Testis (tissue), 3 donors: Measurements from ENCODE around the gene SETD7. TPM values are rescaled to one million over a fixed set of nuclear protein-coding genes. Genes with fewer than 3 reads are reported as not detected.

ENCODE experiments used
- DNase-seq: peaks from one replicate; pipeline ENCODE4 v3.0.0-alpha.2; 2019
- H3K27ac ChIP-seq, 2 donors: fragments of 200-600 bp; sonication (generic); one replicate each; pipeline ENCODE4 v1.5.1; 2019
- H3K27me3 ChIP-seq: fragments of 200-600 bp; sonication (generic); one replicate; pipeline ENCODE4 v1.5.1; 2019
- H3K36me3 ChIP-seq: fragments of 200-600 bp; sonication (generic); one replicate; pipeline ENCODE4 v1.5.1; 2017; ENCODE audit warnings: low read depth; ENCODE audit errors: missing control alignments
- H3K4me1 ChIP-seq: fragments of 200-600 bp; sonication (generic); one replicate; pipeline ENCODE4 v1.5.1; 2019
- H3K4me3 ChIP-seq, 2 donors: fragments of 200-600 bp; sonication (generic); one replicate each; pipeline ENCODE4 v1.5.1; 2017 to 2019
- H3K9me3 ChIP-seq: fragments of 200-600 bp; sonication (generic); one replicate; pipeline ENCODE4 v1.5.1; 2017
- POLR2A ChIP-seq: fragments of 450-650 bp; IDR thresholded peaks from one replicate; pipeline ENCODE4 v1.6.1; 2017; ENCODE audit warnings: antibody characterized with exemption, mild to moderate bottlenecking, moderate library complexity
- WGBS, 2 donors: methylation state at CpG; one replicate each; pipeline ENCODE4 v1.1.5; 2018; 5-methylcytosine and 5-hydroxymethylcytosine counted together
- intact Hi-C: fragments of 100-400 bp; cut with DNase I; formaldehyde crosslinking; loops from one replicate; pipeline ENCODE4 v1.15.1; 2023; ENCODE audit warnings: low total_unique reads
- polyA plus RNA-seq: library from polyadenylated mRNA; stranded (reverse); fragments of 350-450 nt; fragmentation: Illumina TruSeq; extraction: RNeasy Lipid Tissue Mini Kit (QIAGEN cat#74804); gene quantifications from one replicate; pipeline ENCODE4 v1.2.3, GENCODE V29; 2014; ENCODE audit warnings: low read depth, low replicate concordance; ENCODE audit not compliant: insufficient read depth
- total RNA-seq, 2 donors: library from RNA; depleted of rRNA; stranded (reverse); fragments of >200 nt; gene quantifications; one replicate each; pipeline ENCODE4 v1.2.3, GENCODE V29; 2016
- TF ChIP-seq, protein P1 (sequence below), 3 experiments: fragments of 450-650 bp in 2 of 3; fragments of 200-600 bp in 1 of 3; sonication (generic) in 1 of 3; IDR thresholded peaks; one replicate each; pipeline ENCODE4 v1.5.1; 2016 to 2019; ENCODE audit warnings: antibody characterized with exemption in 3 of 3, mild to moderate bottlenecking in 2 of 3, moderate library complexity in 1 of 3

The SETD7 gene
- total and polyA plus RNA-seq, 3 donors from 2014 or later: 39.1 to 66.5 (median 65.7) TPM

DNA sequence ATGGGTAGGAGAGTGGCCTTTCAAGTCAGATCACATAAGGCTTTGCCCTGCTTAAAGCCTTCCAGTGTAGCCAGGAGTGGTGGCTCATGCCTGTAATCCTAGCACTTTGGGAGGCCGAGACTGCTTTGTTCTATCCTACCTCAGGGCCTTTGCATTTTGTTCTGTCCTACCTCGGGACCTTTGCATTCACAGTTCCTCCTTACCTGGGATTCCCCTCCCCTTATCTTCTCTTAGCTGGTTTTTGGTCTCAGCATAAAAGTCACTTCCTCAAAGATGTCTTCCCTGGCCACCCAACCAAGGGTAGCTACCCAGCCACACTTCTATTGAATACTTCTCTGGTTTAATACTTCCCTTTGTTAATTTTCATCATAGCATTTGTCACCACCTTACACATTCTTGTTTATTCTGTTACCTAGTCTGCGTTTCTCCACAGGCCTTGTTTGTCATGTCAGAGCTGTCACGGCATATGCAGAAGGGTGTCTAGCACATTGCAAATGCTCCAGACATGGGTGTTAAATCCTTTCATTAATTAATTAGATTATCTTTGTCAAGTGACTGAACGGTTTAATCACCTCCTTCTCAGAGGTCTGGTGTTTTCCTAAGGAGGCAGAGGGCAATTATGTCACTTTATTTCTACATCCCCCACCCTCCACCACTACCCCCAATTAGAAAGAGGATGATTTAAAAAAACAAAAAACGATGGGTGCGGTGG, 11.3 kb upstream of the SETD7 start:
- H3K9me3 ChIP-seq: no peaks in the 10 kb centered on the region
- H3K27me3 ChIP-seq: no peaks in the 10 kb centered on the region
- peaks cover 8% of the 10 kb centered on the region for H3K4me1 ChIP-seq
- WGBS, 2 donors: 81 to 87% methylated on average over 7 of the region's 7 CpGs
- intact Hi-C loops: no loop called here
- TF ChIP-seq, protein P1, sequence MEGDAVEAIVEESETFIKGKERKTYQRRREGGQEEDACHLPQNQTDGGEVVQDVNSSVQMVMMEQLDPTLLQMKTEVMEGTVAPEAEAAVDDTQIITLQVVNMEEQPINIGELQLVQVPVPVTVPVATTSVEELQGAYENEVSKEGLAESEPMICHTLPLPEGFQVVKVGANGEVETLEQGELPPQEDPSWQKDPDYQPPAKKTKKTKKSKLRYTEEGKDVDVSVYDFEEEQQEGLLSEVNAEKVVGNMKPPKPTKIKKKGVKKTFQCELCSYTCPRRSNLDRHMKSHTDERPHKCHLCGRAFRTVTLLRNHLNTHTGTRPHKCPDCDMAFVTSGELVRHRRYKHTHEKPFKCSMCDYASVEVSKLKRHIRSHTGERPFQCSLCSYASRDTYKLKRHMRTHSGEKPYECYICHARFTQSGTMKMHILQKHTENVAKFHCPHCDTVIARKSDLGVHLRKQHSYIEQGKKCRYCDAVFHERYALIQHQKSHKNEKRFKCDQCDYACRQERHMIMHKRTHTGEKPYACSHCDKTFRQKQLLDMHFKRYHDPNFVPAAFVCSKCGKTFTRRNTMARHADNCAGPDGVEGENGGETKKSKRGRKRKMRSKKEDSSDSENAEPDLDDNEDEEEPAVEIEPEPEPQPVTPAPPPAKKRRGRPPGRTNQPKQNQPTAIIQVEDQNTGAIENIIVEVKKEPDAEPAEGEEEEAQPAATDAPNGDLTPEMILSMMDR (IDR thresholded peaks at IDR 0.05): no peak
- TF ChIP-seq POLR2A: no peak
- no peak for DNase-seq
- no peak overlapping the region for H3K4me3 ChIP-seq
- peak overlapping the region in 1 of 2 donors; percentile 51 for H3K27ac ChIP-seq
- no peaks in the 10 kb centered on the region for H3K36me3 ChIP-seq

DNA sequence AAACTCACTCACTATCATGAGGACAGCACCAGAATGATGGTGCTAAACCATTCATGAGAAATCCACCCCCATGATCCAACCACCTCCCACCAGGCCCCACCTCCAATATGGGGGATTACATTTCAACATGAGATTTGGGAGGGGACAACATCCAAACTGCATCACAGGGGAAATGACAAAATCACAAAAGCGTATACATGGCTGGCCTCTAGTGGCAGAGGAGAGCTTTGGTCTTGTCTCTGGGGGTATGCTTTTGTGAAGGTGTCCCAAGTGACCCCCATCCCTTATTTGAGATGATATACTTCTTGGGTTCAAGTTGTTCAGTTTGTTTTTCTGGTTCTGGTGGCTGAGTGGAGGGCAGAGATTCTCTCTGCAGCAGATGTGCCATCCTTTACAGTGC, 8.5 kb upstream of the SETD7 start:
- intact Hi-C loops: no loop called here
- 93 to 100% methylated on average over 1 of the region's 1 CpG for WGBS, 2 donors
- Histone ChIP-seq H3K27me3 (no peaks in the 10 kb centered on the region), H3K27ac (no peak overlapping the region), H3K4me1 (peaks cover 11% of the 10 kb centered on the region), H3K36me3 (no peaks in the 10 kb centered on the region), H3K9me3 (no peaks in the 10 kb centered on the region), H3K4me3 (no peak overlapping the region)
- TF ChIP-seq, protein P1 (IDR thresholded peaks at IDR 0.05): no peak
- TF ChIP-seq POLR2A: no peak
- DNase-seq: no peak

- TF ChIP-seq POLR2A: no peak
- TF ChIP-seq, protein P1 (IDR thresholded peaks at IDR 0.05): no peak
- Histone ChIP-seq H3K36me3 (no peaks in the 10 kb centered on the region), H3K4me3 (no peak overlapping the region), H3K4me1 (peaks cover 8% of the 10 kb centered on the region), H3K27ac (no peak overlapping the region), H3K27me3 (no peaks in the 10 kb centered on the region), H3K9me3 (no peaks in the 10 kb centered on the region)
- WGBS, 2 donors: 80 to 93% methylated on average over 2 of the region's 2 CpGs
- no peak for DNase-seq
- intact Hi-C loops: no loop called here
Measured at GRCh38 chr4:139563515-139563914, 7.5 kb upstream of the SETD7 start.

- Histone ChIP-seq H3K9me3 (no peaks in the 10 kb centered on the region), H3K4me3 (no peak overlapping the region), H3K27ac (no peak overlapping the region), H3K36me3 (no peaks in the 10 kb centered on the region), H3K27me3 (no peaks in the 10 kb centered on the region), H3K4me1 (peaks cover 4% of the 10 kb centered on the region)
- DNase-seq: no peak
- 91 to 96% methylated on average over 3 of the region's 3 CpGs for WGBS, 2 donors
- TF ChIP-seq POLR2A: no peak
- TF ChIP-seq, protein P1 (IDR thresholded peaks at IDR 0.05): no peak
- intact Hi-C loops: no loop called here
Measured at GRCh38 chr4:139562839-139563238, 6.8 kb upstream of the SETD7 start.
